ENCODE measurements around the gene SLC10A7. TPM values are rescaled to one million over a fixed set of nuclear protein-coding genes. Genes with fewer than 3 reads are reported as not detected.

The SLC10A7 gene
- total and polyA plus RNA-seq, 9 of the 15 experiments (the other 6 are each of a cell fraction or from before 2014, with no cell fraction given), result 6.4 to 22.8 (median 16.1) TPM

DNA sequence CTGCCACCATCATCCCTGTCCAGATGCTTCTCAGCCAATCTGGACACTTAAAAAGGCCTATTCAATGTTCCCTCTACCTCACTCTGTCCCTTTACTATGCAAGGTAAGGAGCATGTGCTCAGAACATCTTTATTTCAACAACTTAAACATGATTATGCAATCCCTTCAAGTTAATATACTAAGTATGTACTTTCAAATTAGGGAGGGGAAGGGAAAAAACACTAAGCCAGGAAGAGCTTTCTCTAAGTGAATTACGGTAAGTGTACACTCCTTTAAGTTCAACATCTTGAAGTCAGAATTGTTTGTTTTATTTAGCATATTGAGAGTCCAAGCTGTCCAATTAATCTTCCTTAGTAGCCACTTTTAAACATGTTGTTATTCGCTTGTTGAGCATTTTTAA is 14.1 kb downstream of the SLC10A7 start:
- Histone ChIP-seq H2AFZ (ENCODE audit: low read depth, low read length) (no peak overlapping the region), H3K36me3 (ENCODE audit: control insufficient read depth, insufficient read depth, low read length) (peaks cover 8% of the 10 kb centered on the region; the same call in 2 of the 3 replicates), H3K79me2 (ENCODE audit: control insufficient read depth, insufficient read depth, low read length) (no peaks in the 10 kb centered on the region), H3K9me1 (ENCODE audit: control insufficient read depth, insufficient read depth, low read length) (no peaks in the 10 kb centered on the region), H3K9me3 (replicated peaks; ENCODE audit: control insufficient read depth, insufficient read depth, low read depth, low read length) (no peaks in the 10 kb centered on the region), H3K27me3 (ENCODE audit: control insufficient read depth in 2 of 2, insufficient read depth in 2 of 2, low read length in 2 of 2) (no peaks in the 10 kb centered on the region), H3K4me1 (replicated peaks in 1 of 2; ENCODE audit: control insufficient read depth in 2 of 2, insufficient read depth in 2 of 2, low read length in 2 of 2) (peaks cover 0 to 10% of the 10 kb centered on the region in 2 experiments; a peak in 1 of 5 replicates), H3K4me2 (ENCODE audit: insufficient read depth, low read length) (no peak overlapping the region), H3K4me3 (no peak overlapping the region), H3K9ac (ENCODE audit: insufficient read depth in 1 of 2, low read depth in 2 of 2, low read length in 2 of 2) (no peak overlapping the region), H3K27ac (ENCODE audit: extremely low read depth, low read depth, low read length) (no peak overlapping the region), H4K20me1 (replicated peaks; ENCODE audit: control insufficient read depth, insufficient read depth, low read length) (no peaks in the 10 kb centered on the region; the same call in 1 of the 2 replicates)
- 87% methylated on average over 2 of the region's 2 CpGs for WGBS (ENCODE audit: insufficient coverage, low coverage, missing lambda C conversion rate)
- FAIRE-seq (no peak), DNase-seq (ENCODE audit: extremely low read depth in 1 of 4, low spot score in 3 of 4) (no peak), ATAC-seq (no peak)
- in situ Hi-C loops (cut with MboI) (no loop called here), intact Hi-C loops (cut with micrococcal nuclease) (no loop called here)
- POLR2A ChIA-PET, result no interaction called here
- CTCF ChIA-PET (ENCODE audit: low intra/inter-chr PET ratio), result no interaction called here
- TF ChIP-seq CEBPB (tag; IDR thresholded peaks at IDR 0.05) (peak; percentile 59), HMGN3 (IDR thresholded peaks at IDR 0.05; ENCODE audit: borderline replicate concordance, extremely low read depth, insufficient read length, low read depth, low read length) (no peak), E2F8 (IDR thresholded peaks at IDR 0.05; ENCODE audit: low read depth, partially characterized antibody) (no peak), SMAD3 (CRISPR knock-in tag; conservative IDR thresholded peaks at IDR 0.05) (no peak), ESRRA (IDR thresholded peaks at IDR 0.05; ENCODE audit: borderline replicate concordance, low read depth) (no peak), NFIX (CRISPR knock-in tag; IDR thresholded peaks at IDR 0.05; ENCODE audit: low read depth) (no peak), CEBPG (CRISPR knock-in tag; IDR thresholded peaks at IDR 0.05) (no peak), CEBPG (tag; conservative IDR thresholded peaks at IDR 0.05 in 1 of 2, IDR thresholded peaks at IDR 0.05 in 1 of 2) (peak in 1 of 2 experiments; percentile 34; a peak in 1 of 4 replicates), MYNN (IDR thresholded peaks at IDR 0.05) (no peak), MYNN (CRISPR knock-in tag; IDR thresholded peaks at IDR 0.05) (no peak)
- BruUV-seq (replicated peaks), result no TSS peak

Data from K562 (cell line).